ENCODE measurements around the gene OVOL1.

OVOL1 gene

DNA sequence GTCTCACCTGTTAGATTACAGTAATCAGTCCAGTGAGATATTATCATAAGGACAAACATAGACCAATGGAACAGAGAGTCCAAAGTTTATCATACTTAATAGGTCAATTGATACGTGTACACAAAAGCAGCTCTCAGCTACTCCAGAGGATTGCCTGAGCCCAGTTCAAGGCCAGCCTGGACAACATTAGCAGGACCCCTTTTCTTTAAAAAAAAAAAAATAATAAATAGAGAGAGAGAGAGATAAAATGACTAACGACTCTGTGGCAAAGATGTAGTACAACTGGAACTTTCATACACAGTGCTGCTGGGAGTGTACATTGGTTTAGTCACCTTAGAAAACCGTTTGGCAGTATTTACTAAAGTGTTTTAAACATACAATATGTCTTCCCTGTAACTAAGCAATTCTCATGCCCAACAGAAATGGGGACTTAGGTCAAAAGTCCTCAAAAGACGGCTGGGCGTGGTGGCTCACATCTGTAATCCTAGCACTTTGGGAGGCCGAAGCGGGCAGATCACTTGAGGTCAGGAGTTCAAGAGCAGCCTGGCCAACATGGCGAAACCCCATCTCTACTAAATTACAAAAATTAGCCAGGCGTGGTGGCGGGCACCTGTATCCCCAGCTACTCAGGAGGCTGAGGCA is 57.5 kb downstream of the OVOL1 start:
- DNase-seq (ENCODE audit: insufficient read length, low spot score) (no peak), FAIRE-seq (no peak)

Measured in HTR-8/SVneo (cell line).